Suprapubic skin (tissue), 4 donors: ENCODE measurements around the gene IKZF1.

Experiments used
- EP300 ChIP-seq: sonication (generic); formaldehyde crosslinking; IDR thresholded peaks from one replicate; pipeline ENCODE4 v1.6.1; 2017; ENCODE audit warnings: antibody characterized with exemption
- POLR2A ChIP-seq, 2 donors: fragments of 450-650 bp; IDR thresholded peaks; one replicate each; pipeline ENCODE4 v1.6.1; 2017; ENCODE audit warnings: antibody characterized with exemption in 2 of 2, mild to moderate bottlenecking in 2 of 2, moderate library complexity in 2 of 2
- POLR2AphosphoS5 ChIP-seq, 3 donors: sonication (generic); formaldehyde crosslinking; IDR thresholded peaks; one replicate each; pipeline ENCODE4 v1.6.1; 2017; ENCODE audit warnings: antibody characterized with exemption in 3 of 3
- TF ChIP-seq, protein P1 (sequence below), 2 donors: fragments of 200-600 bp in 1 of 2; fragments of 450-650 bp in 1 of 2; sonication (generic) in 1 of 2; IDR thresholded peaks; one replicate each; pipeline ENCODE4 v1.5.1; 2016 to 2019; ENCODE audit warnings: antibody characterized with exemption in 2 of 2, mild to moderate bottlenecking in 1 of 2, moderate library complexity in 1 of 2

DNA sequence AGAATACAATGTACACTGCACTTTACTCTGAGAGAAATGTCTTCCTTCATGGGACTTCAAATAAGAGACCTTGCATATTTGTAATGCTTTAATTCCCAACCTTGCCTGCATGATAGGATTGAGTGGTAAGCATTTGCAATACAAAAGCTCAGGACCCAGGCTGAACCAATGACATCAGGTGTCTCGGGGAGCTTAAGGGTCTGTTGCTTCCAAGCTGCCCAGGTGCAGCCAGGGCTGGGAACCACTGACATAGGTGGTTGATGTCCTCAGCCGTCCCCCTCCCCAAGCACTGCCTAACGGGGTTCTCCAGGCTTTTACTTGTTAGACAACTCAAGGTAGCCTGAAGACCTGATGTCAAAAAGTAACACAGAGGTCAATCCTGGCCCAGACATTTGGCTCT, 116.5 kb downstream of the IKZF1 start:
- TF ChIP-seq POLR2A (IDR thresholded peaks at IDR 0.05) = no peak
- TF ChIP-seq, protein P1, sequence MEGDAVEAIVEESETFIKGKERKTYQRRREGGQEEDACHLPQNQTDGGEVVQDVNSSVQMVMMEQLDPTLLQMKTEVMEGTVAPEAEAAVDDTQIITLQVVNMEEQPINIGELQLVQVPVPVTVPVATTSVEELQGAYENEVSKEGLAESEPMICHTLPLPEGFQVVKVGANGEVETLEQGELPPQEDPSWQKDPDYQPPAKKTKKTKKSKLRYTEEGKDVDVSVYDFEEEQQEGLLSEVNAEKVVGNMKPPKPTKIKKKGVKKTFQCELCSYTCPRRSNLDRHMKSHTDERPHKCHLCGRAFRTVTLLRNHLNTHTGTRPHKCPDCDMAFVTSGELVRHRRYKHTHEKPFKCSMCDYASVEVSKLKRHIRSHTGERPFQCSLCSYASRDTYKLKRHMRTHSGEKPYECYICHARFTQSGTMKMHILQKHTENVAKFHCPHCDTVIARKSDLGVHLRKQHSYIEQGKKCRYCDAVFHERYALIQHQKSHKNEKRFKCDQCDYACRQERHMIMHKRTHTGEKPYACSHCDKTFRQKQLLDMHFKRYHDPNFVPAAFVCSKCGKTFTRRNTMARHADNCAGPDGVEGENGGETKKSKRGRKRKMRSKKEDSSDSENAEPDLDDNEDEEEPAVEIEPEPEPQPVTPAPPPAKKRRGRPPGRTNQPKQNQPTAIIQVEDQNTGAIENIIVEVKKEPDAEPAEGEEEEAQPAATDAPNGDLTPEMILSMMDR (IDR thresholded peaks at IDR 0.05) = no peak
- no peak for TF ChIP-seq EP300
- TF ChIP-seq POLR2AphosphoS5 (IDR thresholded peaks at IDR 0.05) = no peak
